Measurements from ENCODE around the gene TP53I11.

The TP53I11 gene

GRCh38 chr11:44978274-44978960, 27.7 kb upstream of the TP53I11 start:
- DNase-seq: no peak

GRCh38 chr11:44977493-44977984, 26.9 kb upstream of the TP53I11 start:
- no peak for DNase-seq

- no peak for DNase-seq
These were observed 25.9 kb upstream of the TP53I11 start for GRCh38 chr11:44976576-44976975.

GRCh38 chr11:44974402-44975000, 23.8 kb upstream of the TP53I11 start:
- no peak for DNase-seq

GRCh38 chr11:44973632-44974401, 23.1 kb upstream of the TP53I11 start:
- no peak for DNase-seq

- no peak for DNase-seq
These were observed 22.2 kb upstream of the TP53I11 start for GRCh38 chr11:44972746-44973435.

- DNase-seq: no peak
These were observed 20.5 kb upstream of the TP53I11 start for GRCh38 chr11:44971185-44971584.

- no peak for DNase-seq
These were observed 19.6 kb upstream of the TP53I11 start for GRCh38 chr11:44970293-44970692.

- DNase-seq: no peak
These were observed 19.1 kb upstream of the TP53I11 start for GRCh38 chr11:44969651-44970252.

- DNase-seq: no peak
These were observed 17.8 kb upstream of the TP53I11 start for GRCh38 chr11:44968510-44968909.

GRCh38 chr11:44967930-44968496, 17.3 kb upstream of the TP53I11 start:
- no peak for DNase-seq

- DNase-seq: no peak
These were observed 16.0 kb upstream of the TP53I11 start for GRCh38 chr11:44966694-44967093.

- no peak for DNase-seq
These were observed 14.0 kb upstream of the TP53I11 start for GRCh38 chr11:44964526-44965209.

- no peak for DNase-seq
These were observed 13.3 kb upstream of the TP53I11 start for GRCh38 chr11:44963948-44964347.

GRCh38 chr11:44963136-44963535, 12.5 kb upstream of the TP53I11 start:
- DNase-seq: no peak

- DNase-seq: no peak
These were observed 11.8 kb upstream of the TP53I11 start for GRCh38 chr11:44962464-44962863.

- no peak for DNase-seq
These were observed 9.6 kb upstream of the TP53I11 start for GRCh38 chr11:44960200-44960845.

- no peak for DNase-seq
These were observed 8.4 kb upstream of the TP53I11 start for GRCh38 chr11:44959064-44959463.

GRCh38 chr11:44957776-44958564, 7.3 kb upstream of the TP53I11 start:
- DNase-seq: no peak

- DNase-seq: no peak
These were observed 6.4 kb upstream of the TP53I11 start for GRCh38 chr11:44957040-44957515.

Measured in bone marrow (tissue), 2 donors.